NT2/D1 (cell line): Measurements from ENCODE around the gene CCDC28A.

Experiments used
- SUZ12 ChIP-seq: IDR thresholded peaks from 2 replicates; pipeline ENCODE4 v1.6.1; 2011; ENCODE audit not compliant: insufficient read length, insufficient read depth; ENCODE audit errors: extremely low read depth
- YY1 ChIP-seq: IDR thresholded peaks from 2 replicates; pipeline ENCODE4 v1.6.1; 2011; ENCODE audit not compliant: insufficient read length, insufficient read depth
- ZNF274 ChIP-seq: IDR thresholded peaks from 2 replicates; pipeline ENCODE4 v1.6.1; 2011; ENCODE audit warnings: mild to moderate bottlenecking, low read depth, low read length

DNA sequence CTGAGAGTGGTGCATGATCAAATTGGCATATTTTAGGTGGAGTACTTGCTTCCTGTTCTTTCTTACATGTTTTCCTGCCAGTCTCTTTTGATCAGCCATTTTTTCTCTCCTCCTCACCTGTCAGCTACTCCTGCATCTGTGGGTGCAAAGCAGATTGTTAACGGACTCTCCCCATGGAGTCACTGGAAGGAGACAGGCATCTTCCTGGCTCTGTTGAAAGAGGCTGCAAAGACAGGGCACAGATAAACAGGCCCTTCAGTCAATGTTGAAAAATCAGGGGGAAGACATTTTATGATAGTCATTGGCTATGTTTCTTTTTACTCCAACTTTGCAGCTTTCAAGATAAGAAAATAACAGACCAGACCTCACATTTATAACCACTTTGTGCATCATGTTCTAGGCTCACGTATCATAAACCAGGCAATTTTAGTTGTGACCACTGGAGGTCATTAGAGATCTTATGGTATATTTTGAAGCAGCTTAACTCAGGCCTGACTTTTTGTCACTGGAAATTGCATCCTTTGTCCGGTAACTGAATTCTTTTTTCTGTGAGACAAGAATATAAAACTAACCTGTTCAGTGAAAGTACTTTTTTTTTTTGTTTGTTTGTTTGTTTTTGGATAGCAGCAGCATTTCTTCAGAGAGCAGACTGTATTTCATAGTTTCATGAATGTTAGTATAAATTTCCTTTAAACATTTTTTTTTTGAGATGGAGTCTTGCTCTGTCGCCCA is 42.4 kb downstream of the CCDC28A start:
- TF ChIP-seq SUZ12, result no peak
- TF ChIP-seq YY1, result no peak
- no peak for TF ChIP-seq ZNF274
